Skeletal muscle tissue (tissue), 4 donors: Measurements from ENCODE around the gene COPS8. TPM values are rescaled to one million over a fixed set of nuclear protein-coding genes. Genes with fewer than 3 reads are reported as not detected.

ENCODE experiments used
- H3K27ac ChIP-seq: one replicate; pipeline ENCODE4 v1.7.0; 2013; ENCODE audit warnings: mild to moderate bottlenecking, low read depth, low read length, inconsistent platforms
- H3K27me3 ChIP-seq, 3 donors: one replicate each; pipeline ENCODE4 v1.7.0; 2013; ENCODE audit warnings: low read length in 3 of 3; ENCODE audit not compliant: control insufficient read depth in 3 of 3, insufficient read depth in 3 of 3
- H3K36me3 ChIP-seq, 3 donors: one replicate each; pipeline ENCODE4 v1.7.0; 2013; ENCODE audit warnings: low read length in 3 of 3; ENCODE audit not compliant: control insufficient read depth in 3 of 3, insufficient read depth in 3 of 3
- H3K4me1 ChIP-seq, 3 donors: one replicate each; pipeline ENCODE4 v1.7.0; 2013; ENCODE audit warnings: low read length in 3 of 3, mild to moderate bottlenecking in 3 of 3; ENCODE audit not compliant: control insufficient read depth in 3 of 3, insufficient read depth in 3 of 3
- H3K4me3 ChIP-seq, 3 donors: one replicate each; pipeline ENCODE4 v1.7.0; 2013; ENCODE audit warnings: low read length in 3 of 3
- H3K9ac ChIP-seq, 3 donors: one replicate each; pipeline ENCODE4 v1.7.0; 2013; ENCODE audit warnings: low read length in 3 of 3, mild to moderate bottlenecking in 3 of 3, moderate library complexity in 2 of 3, low read depth in 1 of 3
- H3K9me3 ChIP-seq, 3 donors: one replicate each; pipeline ENCODE4 v1.7.0; 2013; ENCODE audit warnings: low read length in 3 of 3; ENCODE audit not compliant: control insufficient read depth in 3 of 3
- total RNA-seq: library from RNA; depleted of rRNA; stranded (reverse); fragments of >200 nt; gene quantifications from one replicate; pipeline ENCODE4 v1.2.3, GENCODE V29; 2014
- donor health status: Osteomylitis.

Gene COPS8
- total RNA-seq, 1 donor from 2014 or later, result 55.8 TPM

DNA sequence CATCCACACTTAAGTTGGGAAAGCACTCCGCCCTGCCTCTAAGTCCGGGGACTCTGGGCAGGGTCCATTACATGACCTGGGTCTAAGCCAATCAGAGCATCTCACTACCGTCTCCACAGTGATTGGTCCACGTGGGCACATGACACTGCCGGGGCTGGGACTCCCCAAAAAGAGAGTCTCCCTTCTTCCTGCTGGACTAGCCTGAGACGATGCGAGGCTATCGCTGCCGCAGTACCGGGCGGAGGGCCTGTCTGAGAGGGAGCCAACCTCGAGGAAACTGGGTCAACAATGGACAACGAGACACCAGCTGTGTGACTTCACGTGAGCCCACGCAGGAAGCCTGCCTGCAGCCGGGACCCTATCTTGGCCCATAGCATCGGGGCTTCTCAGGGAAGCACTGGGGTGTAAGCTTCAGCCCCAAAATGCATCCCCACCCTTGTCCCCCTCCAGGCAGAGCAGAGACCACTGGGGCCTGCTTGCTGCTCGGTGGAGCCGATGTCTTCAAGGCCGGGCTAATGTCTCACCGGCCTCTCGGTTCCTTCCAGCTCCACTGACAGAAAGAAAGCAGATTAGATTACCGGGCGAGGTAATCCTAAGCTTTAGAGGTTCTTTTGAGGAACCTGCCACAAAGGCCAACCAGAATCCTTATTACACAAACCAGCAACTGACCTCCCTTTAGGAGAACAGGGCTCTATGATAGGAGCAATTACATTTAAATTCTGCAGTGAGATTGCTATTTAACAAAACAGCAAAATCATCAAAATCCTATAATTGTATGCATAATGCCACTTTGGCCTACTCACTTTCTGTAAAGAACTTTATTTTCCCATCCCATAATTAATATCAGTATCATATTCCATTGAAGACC, 21.3 kb upstream of the COPS8 start:
- no peaks in the 10 kb centered on the region for H3K27me3 ChIP-seq
- H3K9me3 ChIP-seq, result no peaks in the 10 kb centered on the region
- H3K27ac ChIP-seq, result no peak overlapping the region
- no peak overlapping the region for H3K9ac ChIP-seq
- H3K36me3 ChIP-seq, result no peaks in the 10 kb centered on the region
- peaks cover 0 to 9% (median 7%) of the 10 kb centered on the region in 3 donors for H3K4me1 ChIP-seq
- no peak overlapping the region for H3K4me3 ChIP-seq

DNA sequence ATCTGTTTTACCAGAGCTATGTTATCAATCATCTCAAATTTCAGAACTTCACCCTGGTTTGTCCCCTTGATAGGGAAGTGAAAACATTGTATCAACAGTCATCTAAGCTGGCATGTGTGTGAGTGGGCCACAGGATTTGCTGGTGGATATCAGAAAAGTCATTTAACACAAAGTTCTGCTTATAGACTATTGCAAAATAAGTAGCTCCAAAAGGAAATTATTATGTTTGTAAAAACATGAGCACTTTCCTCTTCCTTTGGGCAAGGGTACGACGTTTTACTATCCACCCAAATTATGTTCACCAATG, 20.7 kb upstream of the COPS8 start:
- H3K27me3 ChIP-seq, result no peaks in the 10 kb centered on the region
- H3K4me1 ChIP-seq, result peaks cover 0 to 9% (median 7%) of the 10 kb centered on the region in 3 donors
- H3K4me3 ChIP-seq, result no peak overlapping the region
- H3K36me3 ChIP-seq, result no peaks in the 10 kb centered on the region
- no peak overlapping the region for H3K27ac ChIP-seq
- H3K9ac ChIP-seq, result no peak overlapping the region
- H3K9me3 ChIP-seq, result no peaks in the 10 kb centered on the region

DNA sequence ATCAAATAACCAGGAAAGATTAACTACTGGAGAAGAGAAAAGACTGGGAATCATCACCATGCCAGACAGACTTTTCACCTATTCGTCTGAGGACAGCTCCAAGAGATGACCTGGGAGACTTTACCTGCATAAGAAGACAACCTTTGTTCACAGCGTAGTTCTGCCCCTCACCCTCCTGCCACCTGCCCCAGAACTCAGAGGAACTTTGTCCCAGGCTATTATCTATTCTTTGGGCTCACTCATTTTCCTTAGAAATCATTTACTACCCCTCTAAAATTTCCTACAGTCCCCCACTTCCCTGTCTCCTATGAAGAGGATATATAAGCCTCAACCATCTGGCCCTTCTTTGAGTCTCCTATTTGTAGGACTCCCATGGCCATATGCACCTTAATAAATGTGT, 19.3 kb upstream of the COPS8 start:
- Histone ChIP-seq H3K4me1 (no peaks in the 10 kb centered on the region), H3K4me3 (no peak overlapping the region), H3K9ac (no peak overlapping the region), H3K9me3 (no peaks in the 10 kb centered on the region), H3K27ac (no peak overlapping the region), H3K27me3 (no peaks in the 10 kb centered on the region), H3K36me3 (no peaks in the 10 kb centered on the region)

DNA sequence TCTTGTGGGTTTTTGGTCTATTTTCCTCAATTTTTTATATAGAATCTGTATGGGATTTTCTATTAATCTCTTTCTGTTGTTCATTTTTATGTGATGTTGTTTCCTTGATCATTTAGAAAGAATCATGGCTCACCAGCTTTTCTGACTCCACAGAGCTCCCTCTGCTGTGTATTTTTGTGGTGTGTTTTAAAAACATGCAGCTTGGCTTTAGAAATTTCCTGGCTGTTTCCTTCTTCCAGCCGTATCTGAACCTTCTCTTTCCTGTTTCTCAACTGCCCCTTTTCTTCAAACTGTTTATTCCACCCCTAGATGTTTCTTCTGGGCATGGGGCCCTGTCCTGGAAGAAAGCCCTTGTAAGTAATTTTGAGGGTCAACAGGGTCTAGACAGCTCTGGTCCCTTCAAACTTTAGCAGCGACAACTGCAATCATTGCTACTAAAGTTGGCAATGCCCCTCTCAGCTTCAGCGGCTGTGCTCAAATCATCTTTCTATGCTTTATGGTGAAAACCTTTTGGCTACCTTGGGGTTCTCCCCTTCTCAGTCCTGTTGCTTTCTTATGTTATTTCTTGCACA, 17.6 kb upstream of the COPS8 start:
- Histone ChIP-seq H3K27me3 (no peaks in the 10 kb centered on the region), H3K4me1 (no peaks in the 10 kb centered on the region), H3K9me3 (no peaks in the 10 kb centered on the region), H3K27ac (no peak overlapping the region), H3K4me3 (no peak overlapping the region), H3K36me3 (no peaks in the 10 kb centered on the region), H3K9ac (no peak overlapping the region)

DNA sequence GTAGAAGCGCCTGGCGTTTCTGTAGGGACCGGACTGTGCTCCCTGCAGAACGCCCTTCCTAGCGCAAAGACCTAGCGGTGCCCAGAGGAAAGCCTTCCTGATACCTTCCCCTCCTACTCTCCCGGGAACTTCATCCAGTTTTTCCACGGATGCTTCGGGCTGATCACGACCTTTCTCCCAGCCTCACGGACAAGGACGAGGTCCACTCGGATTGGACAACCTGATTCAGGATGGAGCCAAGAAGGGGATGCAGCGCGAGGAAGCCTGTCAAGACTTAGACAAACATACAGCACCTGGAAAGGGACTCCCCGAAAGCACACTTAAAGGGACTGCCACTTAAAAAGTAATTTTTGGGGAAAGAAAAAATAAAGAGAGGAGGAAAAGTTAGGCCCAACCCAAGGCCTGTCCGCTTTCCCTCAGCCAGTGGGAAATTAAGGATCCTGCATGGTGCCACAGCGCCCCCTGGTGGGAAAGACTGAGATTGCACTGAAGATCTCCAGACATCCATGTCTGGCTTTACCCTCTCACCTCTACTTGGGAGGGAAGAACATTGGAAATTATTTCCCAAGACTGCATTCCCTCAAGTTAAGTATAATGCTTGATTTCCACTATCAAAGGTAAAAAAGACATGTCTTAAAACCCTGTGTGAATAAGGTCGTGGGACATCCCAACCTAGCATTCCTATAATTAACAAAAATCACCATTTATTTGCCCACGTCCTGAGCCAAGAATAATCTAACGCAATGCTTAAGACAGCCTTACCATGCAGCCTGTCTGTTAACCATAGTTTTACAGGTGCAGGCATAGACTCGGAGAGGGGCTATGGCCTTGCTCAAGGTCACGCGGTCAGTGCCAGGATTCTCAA, 13.4 kb upstream of the COPS8 start:
- H3K4me1 ChIP-seq, result peaks cover 8 to 17% (median 9%) of the 10 kb centered on the region in 3 donors
- H3K9me3 ChIP-seq, result no peaks in the 10 kb centered on the region
- H3K36me3 ChIP-seq, result no peaks in the 10 kb centered on the region
- no peak overlapping the region for H3K4me3 ChIP-seq
- H3K27ac ChIP-seq, result no peak overlapping the region
- no peaks in the 10 kb centered on the region for H3K27me3 ChIP-seq
- no peak overlapping the region for H3K9ac ChIP-seq

DNA sequence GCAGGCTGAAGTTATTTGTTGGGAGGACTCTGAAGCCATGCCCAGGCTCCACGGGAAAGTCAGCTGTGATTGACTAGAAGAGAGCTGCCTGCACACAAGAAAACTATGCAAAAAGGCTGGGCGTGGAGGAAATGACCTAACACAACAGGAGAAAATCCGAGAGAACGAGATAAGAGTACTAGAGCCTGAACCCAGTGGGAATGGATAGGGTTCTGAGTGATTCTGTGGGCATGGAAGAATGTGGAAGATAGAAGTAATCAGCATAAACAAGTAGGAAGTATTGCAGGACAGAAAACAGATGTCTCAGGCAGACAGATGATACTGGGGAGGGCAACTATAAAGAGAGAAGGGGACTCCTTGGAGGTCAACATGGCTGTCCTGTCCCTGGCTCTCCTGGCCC, 12.1 kb upstream of the COPS8 start:
- H3K4me3 ChIP-seq, result no peak overlapping the region
- H3K27ac ChIP-seq, result no peak overlapping the region
- H3K27me3 ChIP-seq, result no peaks in the 10 kb centered on the region
- no peak overlapping the region for H3K9ac ChIP-seq
- peaks cover 8 to 17% (median 9%) of the 10 kb centered on the region in 3 donors for H3K4me1 ChIP-seq
- no peaks in the 10 kb centered on the region for H3K36me3 ChIP-seq
- H3K9me3 ChIP-seq, result no peaks in the 10 kb centered on the region

DNA sequence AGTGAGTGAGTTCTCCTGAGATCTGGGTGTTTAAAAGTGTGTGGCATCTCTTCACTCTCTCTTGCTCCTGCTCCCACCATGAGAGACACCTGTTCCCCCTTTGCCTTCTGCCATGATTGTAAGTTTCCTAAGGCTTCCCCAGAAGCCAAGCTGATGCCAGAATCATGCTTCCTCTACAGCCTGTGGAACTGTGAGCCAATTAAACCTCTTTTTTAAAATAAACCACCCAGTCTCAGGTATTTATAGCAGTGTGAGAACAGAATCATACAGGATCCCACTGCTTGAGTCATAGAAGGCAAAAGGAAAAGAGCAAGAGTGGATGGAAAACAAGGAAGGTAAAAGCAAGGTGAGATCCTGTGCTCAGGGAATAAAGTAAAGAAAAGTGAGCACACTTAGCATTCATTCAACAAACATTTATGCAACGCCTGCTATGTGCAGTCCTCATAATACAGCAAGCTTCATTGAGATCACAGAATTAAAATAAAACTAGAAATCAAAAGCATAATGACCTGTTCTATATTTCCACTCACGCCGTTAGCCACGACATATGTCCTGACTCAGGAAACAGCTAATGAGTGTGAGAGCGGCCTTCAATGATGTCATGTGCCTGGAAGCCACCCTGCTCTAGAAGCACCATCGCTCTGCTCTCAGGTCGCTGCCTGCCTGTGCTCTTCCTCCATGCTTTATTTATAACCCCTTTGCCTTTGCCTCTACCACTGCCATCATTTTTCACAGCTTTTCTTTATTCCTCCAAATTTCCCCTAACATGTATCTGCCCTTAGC, 11.3 kb upstream of the COPS8 start:
- H3K4me1 ChIP-seq, result peaks cover 8 to 17% (median 9%) of the 10 kb centered on the region in 3 donors
- H3K27ac ChIP-seq, result no peak overlapping the region
- no peak overlapping the region for H3K4me3 ChIP-seq
- H3K9ac ChIP-seq, result no peak overlapping the region
- no peaks in the 10 kb centered on the region for H3K36me3 ChIP-seq
- no peaks in the 10 kb centered on the region for H3K27me3 ChIP-seq
- H3K9me3 ChIP-seq, result no peaks in the 10 kb centered on the region

DNA sequence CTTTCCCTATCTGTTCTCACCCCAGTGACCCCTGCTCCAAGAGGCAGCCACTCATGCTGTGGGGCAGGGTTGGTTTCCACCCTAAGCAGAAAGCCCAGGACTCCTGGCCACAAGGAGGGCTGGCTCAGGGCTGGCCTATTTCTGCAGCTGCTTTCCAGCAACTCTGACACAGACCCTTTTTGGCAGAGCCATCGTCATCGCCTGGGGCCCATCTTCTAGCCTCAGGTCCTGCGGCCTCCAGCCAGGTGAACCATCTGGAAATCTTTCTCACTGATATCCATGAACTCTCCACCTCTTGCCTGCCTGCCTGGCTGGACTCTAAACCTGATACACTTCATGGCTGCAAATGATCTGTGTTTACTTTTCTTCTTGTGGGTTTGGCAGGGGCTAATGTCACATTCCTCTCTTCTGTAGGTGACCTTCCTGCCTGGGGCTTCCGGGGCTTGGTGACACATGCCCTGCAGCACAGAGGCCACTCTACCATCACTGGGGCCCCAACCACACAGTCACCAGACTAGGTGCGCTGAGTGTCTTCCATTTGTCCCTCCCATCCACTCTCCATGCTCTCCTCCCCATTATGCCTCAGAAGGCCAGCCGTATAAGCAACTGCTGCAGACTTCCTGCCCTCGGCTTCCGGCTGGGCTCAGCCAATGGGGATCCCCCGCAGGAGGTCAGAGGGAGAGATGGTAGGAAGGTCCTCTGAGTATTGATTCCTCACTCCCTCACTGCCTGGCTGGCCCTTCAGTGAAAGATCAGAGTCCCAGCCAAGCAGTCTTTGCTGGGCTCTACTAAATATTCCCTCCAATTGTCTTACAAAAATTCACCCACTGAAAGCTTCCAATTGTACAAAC, 9.7 kb upstream of the COPS8 start:
- no peaks in the 10 kb centered on the region for H3K9me3 ChIP-seq
- H3K27ac ChIP-seq, result no peak overlapping the region
- H3K36me3 ChIP-seq, result no peaks in the 10 kb centered on the region
- H3K4me3 ChIP-seq, result no peak overlapping the region
- H3K9ac ChIP-seq, result no peak overlapping the region
- no peaks in the 10 kb centered on the region for H3K27me3 ChIP-seq
- peaks cover 8 to 17% (median 9%) of the 10 kb centered on the region in 3 donors for H3K4me1 ChIP-seq

DNA sequence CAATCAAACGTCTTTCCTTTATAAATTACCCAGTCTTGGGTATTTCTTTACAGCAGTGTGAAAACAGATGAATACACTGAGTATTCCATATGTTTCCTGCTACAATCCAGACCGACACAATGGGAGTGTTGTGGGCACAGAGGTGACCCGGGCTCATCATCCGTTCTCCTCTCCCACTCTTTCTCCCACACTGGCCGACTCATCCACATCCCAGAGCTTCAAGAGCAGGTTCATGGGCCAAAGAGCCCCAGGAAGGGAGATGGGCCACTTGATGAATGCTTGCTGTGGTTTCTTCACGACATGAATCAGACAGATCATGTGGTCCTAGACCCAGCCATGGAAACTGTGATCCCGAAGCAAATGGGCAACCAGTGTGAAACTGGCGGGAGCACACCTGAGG, 4.1 kb upstream of the COPS8 start:
- Histone ChIP-seq H3K4me3 (no peak overlapping the region), H3K36me3 (no peaks in the 10 kb centered on the region), H3K27me3 (no peaks in the 10 kb centered on the region), H3K4me1 (peaks cover 6 to 23% (median 7%) of the 10 kb centered on the region in 3 donors), H3K27ac (no peak overlapping the region), H3K9ac (no peak overlapping the region), H3K9me3 (no peaks in the 10 kb centered on the region)
